K562 (cell line): ENCODE data around the gene CTPS1. TPM values are rescaled to one million over a fixed set of nuclear protein-coding genes. Genes with fewer than 3 reads are reported as not detected.

Source experiments
- ATAC-seq: fragments of 200-7000 bp; cut with Tn5 transposase; 3 replicates; pipeline ENCODE4 v1.9.1; 2020; ENCODE audit warnings: moderate library complexity
- BruUV-seq: library from RNA; stranded (reverse); fragments of 400-500 nt; replicated peaks from 2 replicates; lab custom pipeline; 2021; lab: Mats Ljungman, UMichigan
- CTCF ChIA-PET: fragments of 300-600 bp; formaldehyde crosslinking; extraction: SDS; loops from one replicate; lab custom pipeline; 2021; ENCODE audit warnings: low intra/inter-chr PET ratio; lab: Yijun Ruan, JAX
- POLR2A ChIA-PET: fragments of 300-600, 350-650 bp; sonication (Branson Sonifier 250); formaldehyde crosslinking; extraction: SDS; loops from one replicate; lab custom pipeline; 2021; ENCODE audit warnings: antibody characterized with exemption, inconsistent platforms; lab: Yijun Ruan, JAX
- DNase-seq, 4 experiments: peaks; one replicate each; pipeline versions ENCODE4 v3.0.0 to v3.0.0-alpha.2; 2011 to 2018; ENCODE audit warnings: low spot score in 3 of 4, mixed read lengths in 3 of 4; ENCODE audit errors: extremely low read depth in 1 of 4
- FAIRE-seq: peaks from 2 replicates; lab custom pipeline; 2011; peaks lifted over from hg19 to GRCh38; lab: Jason Lieb, UNC
- H2AFZ ChIP-seq: 2 replicates; pipeline ENCODE4 v1.6.0; 2011; ENCODE audit warnings: low read depth, low read length, control low read depth, inconsistent platforms
- H3K27ac ChIP-seq: fragments of 200-600 bp; 3 replicates; pipeline ENCODE4 v1.8.0; 2011; ENCODE audit warnings: low read depth, mild to moderate bottlenecking, control low read depth, inconsistent platforms, low read length, moderate library complexity, mixed read lengths; ENCODE audit errors: extremely low read depth
- H3K27me3 ChIP-seq, 2 experiments: fragments of 300-600 bp in 1 of 2; 2 replicates in 1 of 2; 3 replicates in 1 of 2; pipeline versions ENCODE4 v1.6.0 to v1.8.0; 2011; ENCODE audit warnings: inconsistent platforms in 2 of 2, low read length in 2 of 2, mild to moderate bottlenecking in 1 of 2, mixed read lengths in 1 of 2, moderate library complexity in 1 of 2; ENCODE audit not compliant: control insufficient read depth in 2 of 2, insufficient read depth in 2 of 2
- H3K36me3 ChIP-seq: fragments of 300-600 bp; 3 replicates; pipeline ENCODE4 v1.8.0; 2011; ENCODE audit warnings: mild to moderate bottlenecking, low read length, inconsistent platforms; ENCODE audit not compliant: control insufficient read depth, insufficient read depth
- H3K4me1 ChIP-seq, 2 experiments: fragments of 200-600 bp in 1 of 2; replicated peaks in 1 of 2; 2 replicates in 1 of 2; 3 replicates in 1 of 2; pipeline versions ENCODE4 v1.5.1 to v1.8.0; 2011; ENCODE audit warnings: inconsistent platforms in 2 of 2, low read length in 2 of 2, mild to moderate bottlenecking in 1 of 2, mixed read lengths in 1 of 2, moderate library complexity in 1 of 2; ENCODE audit not compliant: control insufficient read depth in 2 of 2, insufficient read depth in 2 of 2
- H3K4me2 ChIP-seq: 2 replicates; pipeline ENCODE4 v1.6.1; 2011; ENCODE audit warnings: low read length, control low read depth, inconsistent platforms, mixed read lengths; ENCODE audit not compliant: insufficient read depth
- H3K4me3 ChIP-seq: fragments of 200-600 bp; sonication (generic), shearing (Covaris generic); 2 replicates; pipeline ENCODE4 v1.5.1; 2016; ENCODE audit warnings: control low read depth, inconsistent platforms
- H3K79me2 ChIP-seq: fragments of 200-600 bp; 3 replicates; pipeline ENCODE4 v1.8.0; 2011; ENCODE audit warnings: low read length, inconsistent platforms; ENCODE audit not compliant: control insufficient read depth, insufficient read depth
- H3K9ac ChIP-seq, 2 experiments: 2 replicates each; pipeline versions ENCODE4 v1.6.0 to v1.6.1; 2011; ENCODE audit warnings: low read depth in 2 of 2, low read length in 2 of 2, control low read depth in 1 of 2, inconsistent platforms in 1 of 2, mild to moderate bottlenecking in 1 of 2, mixed read lengths in 1 of 2; ENCODE audit not compliant: insufficient read depth in 1 of 2
- H3K9me1 ChIP-seq: one replicate; pipeline ENCODE4 v1.6.0; 2011; ENCODE audit warnings: inconsistent platforms, mild to moderate bottlenecking, low read length, moderate library complexity; ENCODE audit not compliant: control insufficient read depth, insufficient read depth
- H3K9me3 ChIP-seq: replicated peaks from 2 replicates; pipeline ENCODE4 v1.5.1; 2011; ENCODE audit warnings: low read depth, low read length, inconsistent platforms; ENCODE audit not compliant: control insufficient read depth, insufficient read depth
- H4K20me1 ChIP-seq: replicated peaks from 2 replicates; pipeline ENCODE4 v1.6.1; 2011; ENCODE audit warnings: low read length, inconsistent platforms, mixed read lengths; ENCODE audit not compliant: control insufficient read depth, insufficient read depth
- BHLHE40 ChIP-seq: IDR thresholded peaks from 2 replicates; pipeline ENCODE4 v1.6.1; 2011; ENCODE audit warnings: low read length, improper control_type of control experiment
- COPS2 ChIP-seq: fragments of 450-650 bp; conservative IDR thresholded peaks from 2 replicates; pipeline ENCODE4 v1.6.1; 2016; ENCODE audit warnings: mild to moderate bottlenecking, moderate library complexity
- CXXC5 ChIP-seq: fragments of 250-450 bp; sonication (Bioruptor Pico); IDR thresholded peaks from 2 replicates; pipeline ENCODE4 v1.8.0; 2022; ENCODE audit warnings: inconsistent platforms, mild to moderate bottlenecking, moderate library complexity
- GABPA ChIP-seq: fragments of 200-800 bp; sonication (Bioruptor generic); conservative IDR thresholded peaks from 2 replicates; pipeline ENCODE4 v1.6.1; 2016; ENCODE audit warnings: low read depth, missing genetic modification characterization, missing compliant biosample characterization
- GTF3C2 ChIP-seq: IDR thresholded peaks from 3 replicates; pipeline ENCODE4 v1.6.1; 2011; ENCODE audit warnings: borderline replicate concordance, mild to moderate bottlenecking, moderate library complexity; ENCODE audit not compliant: insufficient read length; ENCODE audit errors: extremely low read depth
- MAX ChIP-seq: sonication (generic); formaldehyde crosslinking; IDR thresholded peaks from 2 replicates; pipeline ENCODE4 v1.9.0; 2022; ENCODE audit warnings: mild to moderate bottlenecking, missing genetic modification reagents
- MAZ ChIP-seq, 2 experiments: fragments of 450-650 bp in 1 of 2; sonication (generic) in 1 of 2; formaldehyde crosslinking; IDR thresholded peaks in 1 of 2; conservative IDR thresholded peaks in 1 of 2; 2 replicates each; pipeline versions ENCODE4 v1.4.0 to v1.5.0; 2020; ENCODE audit warnings: mild to moderate bottlenecking in 1 of 2, missing genetic modification reagents in 1 of 2
- NCOA4 ChIP-seq: fragments of 450-650 bp; IDR thresholded peaks from 2 replicates; pipeline ENCODE4 v1.6.1; 2018; ENCODE audit warnings: mild to moderate bottlenecking; ENCODE audit not compliant: partially characterized antibody
- NCOA6 ChIP-seq: fragments of 450-650 bp; IDR thresholded peaks from 2 replicates; pipeline ENCODE4 v1.6.1; 2017; ENCODE audit warnings: mild to moderate bottlenecking
- PHB ChIP-seq: fragments of 250-450 bp; sonication (Bioruptor Pico); IDR thresholded peaks from 2 replicates; pipeline ENCODE4 v1.5.0; 2021
- POLR2G ChIP-seq: fragments of 200-400 bp; formaldehyde crosslinking; IDR thresholded peaks from 2 replicates; pipeline ENCODE4 v1.6.1; 2017; ENCODE audit warnings: low read depth, mild to moderate bottlenecking, antibody characterized with exemption, low read length, moderate library complexity
- RBM25 ChIP-seq: fragments of 200-400 bp; formaldehyde crosslinking; IDR thresholded peaks from 2 replicates; pipeline ENCODE4 v1.6.1; 2018; ENCODE audit warnings: low read length, low read depth, moderate library complexity; ENCODE audit not compliant: severe bottlenecking
- THAP12 ChIP-seq: fragments of 250-450 bp; sonication (Bioruptor Pico); IDR thresholded peaks from 2 replicates; pipeline ENCODE4 v1.9.0; 2021; ENCODE audit warnings: mild to moderate bottlenecking, inconsistent platforms
- WGBS: fragments of 100-300 bp; shearing (Covaris generic); methylation state at CpG from one replicate; pipeline ENCODE4 v1.1.6; 2016; ENCODE audit warnings: low coverage, mixed read lengths; ENCODE audit not compliant: insufficient coverage; ENCODE audit errors: missing lambda C conversion rate; 5-methylcytosine and 5-hydroxymethylcytosine counted together
- in situ Hi-C: fragments of 300-500 bp; cut with MboI; formaldehyde crosslinking; loops from 4 replicates; pipeline ENCODE4 v1.15.0; 2018; ENCODE audit warnings: inconsistent platforms, mixed read lengths
- intact Hi-C: fragments of 100-400 bp; cut with micrococcal nuclease; formaldehyde crosslinking; loops from 2 replicates; pipeline ENCODE4 v1.14.2; 2022
- polyA plus RNA-seq, 8 experiments: library from polyadenylated mRNA; depleted of rRNA in 4 of 8; stranded (reverse) in 5 of 8; unstranded in 3 of 8; fragments of >200 nt; fragmentation: Nextera tagmentation in 2 of 8; fragmentation: Illumina TruSeq in 1 of 8; extraction: Ambion mirVana in 2 of 8; extraction: Trizol in 1 of 8; gene quantifications; 2 replicates each; pipeline versions ENCODE4 v1.2.1 to v1.2.3, GENCODE V29; 2011 to 2014; ENCODE audit warnings: inconsistent platforms in 1 of 8, missing spikeins in 1 of 8
- total RNA-seq, 7 experiments: library from RNA; depleted of rRNA in 6 of 7; stranded (reverse); fragments of >200 nt in 6 of 7; fragmentation: Illumina TruSeq in 2 of 7; extraction: Trizol in 2 of 7; gene quantifications; 2 replicates each; pipeline versions ENCODE4 v1.2.1 to v1.2.3, GENCODE V29; 2011 to 2021; ENCODE audit warnings: low replicate concordance in 1 of 7

Gene CTPS1
- total and polyA plus RNA-seq, 9 of the 15 experiments (the other 6 are each of a cell fraction or from before 2014, with no cell fraction given) = 44.4 to 164 (median 87.7) TPM

GRCh38 chr1:40955266-40955665 lies 24.2 kb upstream of the CTPS1 start (continued):
- TF ChIP-seq MAX (CRISPR knock-in tag) (no peak), BHLHE40 (no peak), GTF3C2 (no peak)

GRCh38 chr1:40956407-40956806 lies 23.1 kb upstream of the CTPS1 start:
- Histone ChIP-seq H3K4me2 (no peak overlapping the region), H3K4me1 (peaks cover 0 to 8% of the 10 kb centered on the region in 2 experiments; a peak in 3 of 5 replicates), H4K20me1 (no peaks in the 10 kb centered on the region), H3K36me3 (no peaks in the 10 kb centered on the region), H3K27me3 (peaks cover 5 to 10% of the 10 kb centered on the region in 2 experiments; a peak in 3 of 5 replicates), H2AFZ (no peak overlapping the region), H3K79me2 (no peaks in the 10 kb centered on the region), H3K9me3 (peaks cover 2% of the 10 kb centered on the region; the same call in 1 of the 2 replicates), H3K9me1 (no peaks in the 10 kb centered on the region), H3K4me3 (no peak overlapping the region), H3K27ac (no peak overlapping the region), H3K9ac (no peak overlapping the region)
- no TSS peak for BruUV-seq
- intact Hi-C loops (no loop called here), in situ Hi-C loops (no loop called here)
- DNase-seq = no peak
- ATAC-seq = no peak
- ChIA-PET CTCF (no interaction called here), POLR2A (interaction anchor here (0.7 to 3.6 kb wide), 3 partner anchors 9 to 94 kb away, joined by 3 to 15 read pairs (median 6); partner anchors contain the start of gene CITED4)
- FAIRE-seq = no peak
- WGBS = 10% methylated on average over 1 of the region's 1 CpG
- TF ChIP-seq THAP12 (CRISPR knock-in tag) = no peak
- no peak for TF ChIP-seq GABPA
- no peak for TF ChIP-seq CXXC5 (CRISPR knock-in tag)
- no peak for TF ChIP-seq NCOA6
- TF ChIP-seq MAZ (CRISPR knock-in tag; conservative IDR thresholded peaks at IDR 0.05 in 1 of 2, IDR thresholded peaks at IDR 0.05 in 1 of 2) = no peak
- no peak for TF ChIP-seq POLR2G
- TF ChIP-seq PHB (CRISPR knock-in tag) = no peak
- TF ChIP-seq NCOA4 = no peak
- TF ChIP-seq RBM25 = no peak
- no peak for TF ChIP-seq COPS2
